OCI-LY7 (cell line): ENCODE measurements around the gene VSIG4. TPM values are rescaled to one million over a fixed set of nuclear protein-coding genes. Genes with fewer than 3 reads are reported as not detected.

ENCODE experiments used
- BruUV-seq: library from RNA; stranded (reverse); fragments of 400-500 nt; replicated peaks from 2 replicates; lab custom pipeline; 2021; lab: Mats Ljungman, UMichigan
- CTCF ChIA-PET: fragments of 300-600 bp; sonication (Branson Sonifier 250); formaldehyde crosslinking; loops from one replicate; lab custom pipeline; 2022; ENCODE audit warnings: antibody characterized with exemption; ENCODE audit not compliant: unreplicated experiment; lab: Charles Lee
- POLR2A ChIA-PET: fragments of 300-600 bp; sonication (Branson Sonifier 250); formaldehyde crosslinking; loops from one replicate; lab custom pipeline; 2022; ENCODE audit warnings: antibody characterized with exemption; lab: Charles Lee
- DNase-seq: peaks from one replicate; pipeline ENCODE4 v3.0.0-alpha.2; 2015; ENCODE audit warnings: low spot score
- H2AFZ ChIP-seq: fragments of 200-600 bp; sonication (generic), shearing (Covaris generic); 2 replicates; pipeline ENCODE4 v1.6.1; 2014; ENCODE audit warnings: mild to moderate bottlenecking, antibody characterized with exemption, low read length, moderate library complexity
- H3K27ac ChIP-seq: fragments of 200-600 bp; sonication (generic); 2 replicates; pipeline ENCODE4 v1.5.1; 2014; ENCODE audit warnings: mixed run types, low read depth, mild to moderate bottlenecking, moderate library complexity, low read length, inconsistent platforms; ENCODE audit not compliant: poor library complexity, severe bottlenecking
- H3K36me3 ChIP-seq: fragments of 200-600 bp; sonication (generic); 2 replicates; pipeline ENCODE4 v1.6.1; 2014; ENCODE audit warnings: mild to moderate bottlenecking, antibody characterized with exemption, low read length, moderate library complexity, mixed read lengths; ENCODE audit not compliant: insufficient read depth
- H3K4me1 ChIP-seq: fragments of 200-600 bp; sonication (generic); 2 replicates; pipeline ENCODE4 v1.5.1; 2014; ENCODE audit warnings: mild to moderate bottlenecking, low read length; ENCODE audit not compliant: insufficient read depth, poor library complexity, severe bottlenecking
- H3K4me2 ChIP-seq: fragments of 200-600 bp; sonication (generic); 2 replicates; pipeline ENCODE4 v1.6.1; 2014; ENCODE audit warnings: mild to moderate bottlenecking, low read length
- H3K4me3 ChIP-seq: fragments of 200-600 bp; sonication (generic); 2 replicates; pipeline ENCODE4 v1.5.1; 2014; ENCODE audit warnings: mild to moderate bottlenecking, low read depth, low read length; ENCODE audit not compliant: poor library complexity, severe bottlenecking
- H3K79me2 ChIP-seq: fragments of 200-600 bp; sonication (generic); 2 replicates; pipeline ENCODE4 v1.6.1; 2016; ENCODE audit warnings: low read depth, mild to moderate bottlenecking, low read length, moderate library complexity, mixed read lengths; ENCODE audit not compliant: insufficient read depth
- H3K9me2 ChIP-seq: fragments of 200-600 bp; sonication (generic); 2 replicates; pipeline ENCODE4 v1.6.1; 2016; ENCODE audit warnings: mild to moderate bottlenecking, low read length, mixed read lengths; ENCODE audit not compliant: insufficient read depth
- H3K9me3 ChIP-seq: fragments of 200-600 bp; sonication (generic); 2 replicates; pipeline ENCODE4 v1.6.1; 2014; ENCODE audit warnings: mild to moderate bottlenecking, mixed run types, low read length, mixed read lengths
- H4K20me1 ChIP-seq: fragments of 200-600 bp; sonication (generic); 2 replicates; pipeline ENCODE4 v1.6.1; 2014; ENCODE audit warnings: mild to moderate bottlenecking, antibody characterized with exemption, low read length, moderate library complexity, mixed read lengths; ENCODE audit not compliant: insufficient read depth
- EZH2phosphoT487 ChIP-seq: fragments of 200-600 bp; sonication (generic); IDR thresholded peaks from 2 replicates; pipeline ENCODE4 v1.6.1; 2018; ENCODE audit warnings: low read depth, borderline replicate concordance, mild to moderate bottlenecking, mixed run types, antibody characterized with exemption, low read length, moderate library complexity, mixed read lengths
- intact Hi-C: fragments of 100-400 bp; cut with micrococcal nuclease; formaldehyde crosslinking; loops from one replicate; pipeline ENCODE4 v1.10.0; 2022; ENCODE audit not compliant: unreplicated experiment
- total RNA-seq, 2 experiments: library from RNA; depleted of rRNA in 1 of 2; stranded (reverse); fragments of >200 nt in 1 of 2; shearing (Covaris generic) in 1 of 2; gene quantifications; 2 replicates each; pipeline ENCODE4 v1.2.3, GENCODE V29; 2014 to 2022
- TF ChIP-seq, protein P1 (sequence below): fragments of 200-600 bp; sonication (generic); conservative IDR thresholded peaks from 2 replicates; pipeline ENCODE4 v1.5.1; 2014; ENCODE audit warnings: mild to moderate bottlenecking, antibody characterized with exemption, low read length, moderate library complexity, mixed read lengths

VSIG4 gene
- total RNA-seq, 2 experiments from 2014 or later = not detected

GRCh38 chrX:66014556-66014955 is 25.3 kb downstream of the VSIG4 start:
- H3K9me3 ChIP-seq = no peaks in the 10 kb centered on the region
- no peak overlapping the region for H2AFZ ChIP-seq
- no peak for DNase-seq
- ChIA-PET POLR2A (interaction anchor here (0.7 to 2.0 kb wide), 6 partner anchors 11 to 32 kb away, joined by 3 to 6 read pairs (median 4); no protein-coding TSS in a partner anchor), CTCF (interaction anchor here (0.6 kb wide), 1 partner anchor 420 kb away, joined by 3 read pairs; no protein-coding TSS in a partner anchor)
- TF ChIP-seq, protein P1, sequence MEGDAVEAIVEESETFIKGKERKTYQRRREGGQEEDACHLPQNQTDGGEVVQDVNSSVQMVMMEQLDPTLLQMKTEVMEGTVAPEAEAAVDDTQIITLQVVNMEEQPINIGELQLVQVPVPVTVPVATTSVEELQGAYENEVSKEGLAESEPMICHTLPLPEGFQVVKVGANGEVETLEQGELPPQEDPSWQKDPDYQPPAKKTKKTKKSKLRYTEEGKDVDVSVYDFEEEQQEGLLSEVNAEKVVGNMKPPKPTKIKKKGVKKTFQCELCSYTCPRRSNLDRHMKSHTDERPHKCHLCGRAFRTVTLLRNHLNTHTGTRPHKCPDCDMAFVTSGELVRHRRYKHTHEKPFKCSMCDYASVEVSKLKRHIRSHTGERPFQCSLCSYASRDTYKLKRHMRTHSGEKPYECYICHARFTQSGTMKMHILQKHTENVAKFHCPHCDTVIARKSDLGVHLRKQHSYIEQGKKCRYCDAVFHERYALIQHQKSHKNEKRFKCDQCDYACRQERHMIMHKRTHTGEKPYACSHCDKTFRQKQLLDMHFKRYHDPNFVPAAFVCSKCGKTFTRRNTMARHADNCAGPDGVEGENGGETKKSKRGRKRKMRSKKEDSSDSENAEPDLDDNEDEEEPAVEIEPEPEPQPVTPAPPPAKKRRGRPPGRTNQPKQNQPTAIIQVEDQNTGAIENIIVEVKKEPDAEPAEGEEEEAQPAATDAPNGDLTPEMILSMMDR = no peak
- TF ChIP-seq EZH2phosphoT487 = no peak
- H3K36me3 ChIP-seq = no peaks in the 10 kb centered on the region
- BruUV-seq = no TSS peak
- no peaks in the 10 kb centered on the region for H3K79me2 ChIP-seq
- H4K20me1 ChIP-seq = no peaks in the 10 kb centered on the region
- H3K4me1 ChIP-seq = peaks cover 61% of the 10 kb centered on the region
- peak overlapping the region; percentile 86 for H3K27ac ChIP-seq
- H3K4me3 ChIP-seq = peak overlapping the region; percentile 44
- intact Hi-C loops = loop anchor here (5.0 to 10.0 kb wide), 3 partner anchors 33 to 1720 kb away; no protein-coding TSS in a partner anchor
- H3K9me2 ChIP-seq = no peaks in the 10 kb centered on the region
- H3K4me2 ChIP-seq = peak overlapping the region; percentile 74

GRCh38 chrX:66014084-66014483 is 25.8 kb downstream of the VSIG4 start:
- H2AFZ ChIP-seq = peak overlapping the region; percentile 88; the same call in 1 of the 2 replicates
- peak overlapping the region; percentile 86 for H3K27ac ChIP-seq
- H3K9me2 ChIP-seq = no peaks in the 10 kb centered on the region
- H3K9me3 ChIP-seq = no peaks in the 10 kb centered on the region
- BruUV-seq = no TSS peak
- no peaks in the 10 kb centered on the region for H4K20me1 ChIP-seq
- TF ChIP-seq, protein P1 = no peak
- H3K36me3 ChIP-seq = no peaks in the 10 kb centered on the region
- H3K4me1 ChIP-seq = peaks cover 61% of the 10 kb centered on the region
- peak overlapping the region; percentile 22 for H3K4me3 ChIP-seq
- H3K4me2 ChIP-seq = peak overlapping the region; percentile 74
- CTCF ChIA-PET = interaction anchor here (0.6 kb wide), 1 partner anchor 419 kb away, joined by 3 read pairs; no protein-coding TSS in a partner anchor
- no peak for DNase-seq
- intact Hi-C loops = loop anchor here (5.0 to 10.0 kb wide), 3 partner anchors 33 to 1721 kb away; no protein-coding TSS in a partner anchor
- H3K79me2 ChIP-seq = no peaks in the 10 kb centered on the region
- POLR2A ChIA-PET = interaction anchor here (1.1 to 2.0 kb wide), 3 partner anchors 11 to 315 kb away, joined by 5 to 6 read pairs (median 5); no protein-coding TSS in a partner anchor

GRCh38 chrX:66013194-66013816 is 26.6 kb downstream of the VSIG4 start:
- peaks cover 65% of the 10 kb centered on the region for H3K4me1 ChIP-seq
- no peaks in the 10 kb centered on the region for H3K36me3 ChIP-seq
- no peaks in the 10 kb centered on the region for H4K20me1 ChIP-seq
- H2AFZ ChIP-seq = peak overlapping the region; percentile 88
- H3K9me3 ChIP-seq = no peaks in the 10 kb centered on the region
- no peaks in the 10 kb centered on the region for H3K9me2 ChIP-seq
- H3K79me2 ChIP-seq = no peaks in the 10 kb centered on the region
- BruUV-seq = no TSS peak
- ChIA-PET CTCF (no interaction called here), POLR2A (interaction anchor here (1.0 to 2.0 kb wide), 4 partner anchors 9 to 314 kb away, joined by 3 to 6 read pairs (median 5); no protein-coding TSS in a partner anchor)
- H3K27ac ChIP-seq = peak overlapping the region; percentile 86
- peak; percentile 59 for DNase-seq
- TF ChIP-seq EZH2phosphoT487 = no peak
- TF ChIP-seq, protein P1 = no peak
- peak overlapping the region; percentile 19 for H3K4me3 ChIP-seq
- peak overlapping the region; percentile 74 for H3K4me2 ChIP-seq
- intact Hi-C loops = loop anchor here (2.0 to 10.0 kb wide), 4 partner anchors 34 to 1721 kb away; no protein-coding TSS in a partner anchor
